BLaER1 (cell line): Measurements from ENCODE around the gene DPP10.
A peak's percentile ranks its signal among the peaks of the same experiment; 100 is the strongest.

Experiments used
- H3K27ac ChIP-seq: shearing (Covaris generic); formaldehyde crosslinking; 2 replicates; pipeline ENCODE4 v1.8.1; 2022
- H3K27me3 ChIP-seq: shearing (Covaris generic); formaldehyde crosslinking; 2 replicates; pipeline ENCODE4 v1.8.1; 2022
- H3K36me3 ChIP-seq: shearing (Covaris generic); formaldehyde crosslinking; 2 replicates; pipeline ENCODE4 v1.8.1; 2022
- H3K4me1 ChIP-seq: shearing (Covaris generic); formaldehyde crosslinking; 2 replicates; pipeline ENCODE4 v1.8.1; 2022
- H3K4me2 ChIP-seq: shearing (Covaris generic); formaldehyde crosslinking; 2 replicates; pipeline ENCODE4 v1.8.1; 2022
- H3K4me3 ChIP-seq: shearing (Covaris generic); formaldehyde crosslinking; 2 replicates; pipeline ENCODE4 v1.8.1; 2022
- H3K9ac ChIP-seq: shearing (Covaris generic); formaldehyde crosslinking; 2 replicates; pipeline ENCODE4 v1.8.1; 2022
- H3K9me3 ChIP-seq: shearing (Covaris generic); formaldehyde crosslinking; 2 replicates; pipeline ENCODE4 v1.8.1; 2022
- H4K20me1 ChIP-seq: shearing (Covaris generic); formaldehyde crosslinking; 2 replicates; pipeline ENCODE4 v1.8.1; 2022
- Cebpa-rat ChIP-seq: shearing (Covaris generic); IDR thresholded peaks from 2 replicates; pipeline ENCODE4 v1.8.1; 2022

The DPP10 gene

GRCh38 chr2:115161081-115161770 lies 718.8 kb downstream of the DPP10 start:
- Histone ChIP-seq H3K4me3 (no peak overlapping the region), H4K20me1 (no peaks in the 10 kb centered on the region), H3K27me3 (no peaks in the 10 kb centered on the region), H3K4me1 (no peaks in the 10 kb centered on the region), H3K36me3 (no peaks in the 10 kb centered on the region), H3K4me2 (no peak overlapping the region), H3K27ac (no peak overlapping the region), H3K9me3 (peaks cover 25% of the 10 kb centered on the region), H3K9ac (no peak overlapping the region)
- no peak for TF ChIP-seq Cebpa-rat

- Histone ChIP-seq H3K27ac (no peak overlapping the region), H3K4me2 (no peak overlapping the region), H3K4me1 (no peaks in the 10 kb centered on the region), H4K20me1 (no peaks in the 10 kb centered on the region), H3K36me3 (no peaks in the 10 kb centered on the region), H3K27me3 (no peaks in the 10 kb centered on the region), H3K4me3 (no peak overlapping the region), H3K9ac (no peak overlapping the region), H3K9me3 (peaks cover 25% of the 10 kb centered on the region)
- TF ChIP-seq Cebpa-rat, result no peak
Observed at GRCh38 chr2:115161771-115162493, 719.5 kb downstream of the DPP10 start.

- Histone ChIP-seq H3K9me3 (peaks cover 25% of the 10 kb centered on the region), H4K20me1 (no peaks in the 10 kb centered on the region), H3K36me3 (no peaks in the 10 kb centered on the region), H3K4me1 (no peaks in the 10 kb centered on the region), H3K4me2 (no peak overlapping the region), H3K27ac (no peak overlapping the region), H3K27me3 (no peaks in the 10 kb centered on the region), H3K4me3 (no peak overlapping the region), H3K9ac (no peak overlapping the region)
- no peak for TF ChIP-seq Cebpa-rat
Observed at GRCh38 chr2:115162494-115163293, 720.3 kb downstream of the DPP10 start.

- Histone ChIP-seq H3K4me3 (no peak overlapping the region), H4K20me1 (no peaks in the 10 kb centered on the region), H3K36me3 (no peaks in the 10 kb centered on the region), H3K9ac (no peak overlapping the region), H3K4me2 (no peak overlapping the region), H3K27ac (no peak overlapping the region), H3K9me3 (peaks cover 25% of the 10 kb centered on the region), H3K4me1 (no peaks in the 10 kb centered on the region), H3K27me3 (no peaks in the 10 kb centered on the region)
- no peak for TF ChIP-seq Cebpa-rat
Observed at GRCh38 chr2:115163572-115163971, 721.1 kb downstream of the DPP10 start.

- no peaks in the 10 kb centered on the region for H4K20me1 ChIP-seq
- H3K27me3 ChIP-seq, result no peaks in the 10 kb centered on the region
- H3K4me3 ChIP-seq, result no peak overlapping the region
- H3K27ac ChIP-seq, result no peak overlapping the region
- H3K9me3 ChIP-seq, result peaks cover 24% of the 10 kb centered on the region
- TF ChIP-seq Cebpa-rat, result no peak
- H3K36me3 ChIP-seq, result no peaks in the 10 kb centered on the region
- H3K9ac ChIP-seq, result no peak overlapping the region
- no peak overlapping the region for H3K4me2 ChIP-seq
- H3K4me1 ChIP-seq, result no peaks in the 10 kb centered on the region
Observed at GRCh38 chr2:115165529-115166109, 723.2 kb downstream of the DPP10 start.

- Histone ChIP-seq H3K9ac (no peak overlapping the region), H3K4me2 (no peak overlapping the region), H3K9me3 (no peaks in the 10 kb centered on the region), H4K20me1 (no peaks in the 10 kb centered on the region), H3K4me3 (no peak overlapping the region), H3K27ac (no peak overlapping the region), H3K4me1 (no peaks in the 10 kb centered on the region), H3K36me3 (no peaks in the 10 kb centered on the region), H3K27me3 (no peaks in the 10 kb centered on the region)
- no peak for TF ChIP-seq Cebpa-rat
Observed at GRCh38 chr2:115168457-115168856, 726.0 kb downstream of the DPP10 start.

- Histone ChIP-seq H3K4me1 (no peaks in the 10 kb centered on the region), H3K9ac (no peak overlapping the region), H3K4me3 (no peak overlapping the region), H3K27me3 (no peaks in the 10 kb centered on the region), H3K36me3 (no peaks in the 10 kb centered on the region), H3K4me2 (no peak overlapping the region), H3K27ac (no peak overlapping the region), H3K9me3 (no peaks in the 10 kb centered on the region), H4K20me1 (no peaks in the 10 kb centered on the region)
- peak; percentile 64; the same call in 1 of the 2 replicates for TF ChIP-seq Cebpa-rat
Observed at GRCh38 chr2:115169814-115170213, 727.4 kb downstream of the DPP10 start.

GRCh38 chr2:115171751-115172150 lies 729.3 kb downstream of the DPP10 start:
- Histone ChIP-seq H3K27me3 (no peaks in the 10 kb centered on the region), H4K20me1 (no peaks in the 10 kb centered on the region), H3K9me3 (no peaks in the 10 kb centered on the region), H3K4me3 (no peak overlapping the region), H3K9ac (no peak overlapping the region), H3K4me1 (no peaks in the 10 kb centered on the region), H3K36me3 (no peaks in the 10 kb centered on the region), H3K4me2 (no peak overlapping the region), H3K27ac (no peak overlapping the region)
- no peak for TF ChIP-seq Cebpa-rat

- Histone ChIP-seq H3K4me1 (no peaks in the 10 kb centered on the region), H3K4me3 (no peak overlapping the region), H3K27ac (no peak overlapping the region), H3K9me3 (no peaks in the 10 kb centered on the region), H3K4me2 (no peak overlapping the region), H4K20me1 (no peaks in the 10 kb centered on the region), H3K9ac (no peak overlapping the region), H3K27me3 (no peaks in the 10 kb centered on the region), H3K36me3 (no peaks in the 10 kb centered on the region)
- TF ChIP-seq Cebpa-rat, result no peak
Observed at GRCh38 chr2:115174651-115175050, 732.2 kb downstream of the DPP10 start.

- TF ChIP-seq Cebpa-rat, result no peak
- H3K4me1 ChIP-seq, result no peaks in the 10 kb centered on the region
- H3K27ac ChIP-seq, result no peak overlapping the region
- no peaks in the 10 kb centered on the region for H3K9me3 ChIP-seq
- no peak overlapping the region for H3K9ac ChIP-seq
- H3K36me3 ChIP-seq, result no peaks in the 10 kb centered on the region
- H3K4me2 ChIP-seq, result no peak overlapping the region
- no peak overlapping the region for H3K4me3 ChIP-seq
- no peaks in the 10 kb centered on the region for H4K20me1 ChIP-seq
- H3K27me3 ChIP-seq, result no peaks in the 10 kb centered on the region
Observed at GRCh38 chr2:115183144-115183543, 740.7 kb downstream of the DPP10 start.
